GM13976 (cell line): ENCODE measurements around the gene ZNF804B.

Experiments
- DNase-seq: peaks from one replicate; pipeline ENCODE4 v3.0.0; 2012; ENCODE audit warnings: low spot score
- CTCF ChIP-seq: IDR thresholded peaks from 2 replicates; pipeline ENCODE4 v1.5.1; 2012; ENCODE audit warnings: borderline replicate concordance, mild to moderate bottlenecking; ENCODE audit not compliant: insufficient read depth; ENCODE audit errors: extremely low read depth, missing control alignments, control extremely low read depth
- in situ Hi-C: fragments of 300-500 bp; cut with MboI; formaldehyde crosslinking; loops from one replicate; pipeline ENCODE4 v1.12.0; 2022; ENCODE audit warnings: low sequenced_read_pairs, mixed read lengths, inconsistent platforms; ENCODE audit not compliant: unreplicated experiment

The ZNF804B gene

GRCh38 chr7:89335490-89335889, 576.0 kb downstream of the ZNF804B start:
- no peak for DNase-seq
- no peak for TF ChIP-seq CTCF
- in situ Hi-C loops, result no loop called here

GRCh38 chr7:89336121-89336520, 576.6 kb downstream of the ZNF804B start:
- no peak for TF ChIP-seq CTCF
- in situ Hi-C loops, result no loop called here
- DNase-seq, result no peak

GRCh38 chr7:89339748-89340147, 580.2 kb downstream of the ZNF804B start:
- TF ChIP-seq CTCF, result no peak
- DNase-seq, result no peak
- in situ Hi-C loops, result no loop called here

GRCh38 chr7:89357121-89357520, 597.6 kb downstream of the ZNF804B start:
- no peak for DNase-seq
- no peak for TF ChIP-seq CTCF
- in situ Hi-C loops, result no loop called here

GRCh38 chr7:89377219-89377618, 617.7 kb downstream of the ZNF804B start:
- DNase-seq, result no peak
- in situ Hi-C loops, result no loop called here
- TF ChIP-seq CTCF, result no peak

GRCh38 chr7:89385411-89385810, 625.9 kb downstream of the ZNF804B start:
- in situ Hi-C loops, result no loop called here
- no peak for DNase-seq
- TF ChIP-seq CTCF, result no peak
